ENCODE measurements around the gene LRRC56.

Gene LRRC56

GRCh38 chr11:557328-558132, 20.2 kb downstream of the LRRC56 start:
- in situ Hi-C loops (cut with MboI; ENCODE audit: low sequenced_read_pairs) = no loop called here

DNA sequence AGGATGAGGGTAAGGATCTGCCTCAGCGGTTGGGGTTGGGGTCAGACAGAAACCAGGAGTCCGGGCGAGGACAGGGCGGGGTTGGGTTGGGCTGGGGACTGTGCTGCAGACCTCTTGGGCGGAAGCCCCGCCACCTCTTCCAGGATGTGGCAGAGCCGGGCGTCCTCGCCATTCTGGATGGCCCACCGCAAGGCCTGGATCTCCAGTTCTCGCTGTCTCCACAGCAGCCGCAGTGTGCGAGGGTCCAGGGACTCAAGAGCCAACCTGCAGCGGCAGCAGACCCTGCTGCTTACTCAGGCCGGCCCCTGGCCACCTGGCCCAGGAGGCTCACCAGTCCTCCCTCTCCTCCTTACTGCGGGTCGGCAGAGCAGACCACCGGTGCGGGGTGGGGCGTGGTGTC, 21.2 kb downstream of the LRRC56 start:
- in situ Hi-C loops (cut with MboI; ENCODE audit: low sequenced_read_pairs) = no loop called here

- in situ Hi-C loops (cut with MboI; ENCODE audit: low sequenced_read_pairs) = no loop called here
Measured at GRCh38 chr11:559020-559620, 21.8 kb downstream of the LRRC56 start.

DNA sequence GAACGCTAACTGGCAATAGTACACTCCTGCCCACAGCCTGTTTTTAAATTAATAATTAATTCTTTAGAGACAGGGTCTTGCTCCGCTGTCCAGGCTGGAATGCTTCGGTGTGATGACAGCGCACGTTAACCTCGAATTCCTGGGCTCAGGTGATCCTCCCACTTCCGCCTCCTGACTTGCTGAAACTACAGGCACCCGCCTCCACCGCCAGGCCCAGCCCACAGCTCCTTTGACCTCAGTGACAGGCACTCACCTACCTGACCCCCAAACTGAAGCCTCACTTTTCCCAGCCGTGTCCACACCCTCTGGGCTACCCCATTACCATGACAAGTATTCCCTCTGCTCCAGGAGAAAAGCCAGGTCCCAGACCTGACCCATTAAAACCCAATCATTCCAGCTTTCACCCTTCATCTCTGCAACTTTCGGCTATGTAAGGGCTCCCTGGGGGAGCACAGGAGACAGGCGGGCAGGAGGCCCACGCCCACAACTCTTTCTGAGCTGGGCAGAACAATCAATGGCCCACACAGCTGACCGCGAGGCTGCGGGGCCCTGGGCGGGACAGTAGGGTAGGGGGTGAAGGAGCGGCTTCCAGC, 22.5 kb downstream of the LRRC56 start:
- in situ Hi-C loops (cut with MboI; ENCODE audit: low sequenced_read_pairs) = no loop called here

DNA sequence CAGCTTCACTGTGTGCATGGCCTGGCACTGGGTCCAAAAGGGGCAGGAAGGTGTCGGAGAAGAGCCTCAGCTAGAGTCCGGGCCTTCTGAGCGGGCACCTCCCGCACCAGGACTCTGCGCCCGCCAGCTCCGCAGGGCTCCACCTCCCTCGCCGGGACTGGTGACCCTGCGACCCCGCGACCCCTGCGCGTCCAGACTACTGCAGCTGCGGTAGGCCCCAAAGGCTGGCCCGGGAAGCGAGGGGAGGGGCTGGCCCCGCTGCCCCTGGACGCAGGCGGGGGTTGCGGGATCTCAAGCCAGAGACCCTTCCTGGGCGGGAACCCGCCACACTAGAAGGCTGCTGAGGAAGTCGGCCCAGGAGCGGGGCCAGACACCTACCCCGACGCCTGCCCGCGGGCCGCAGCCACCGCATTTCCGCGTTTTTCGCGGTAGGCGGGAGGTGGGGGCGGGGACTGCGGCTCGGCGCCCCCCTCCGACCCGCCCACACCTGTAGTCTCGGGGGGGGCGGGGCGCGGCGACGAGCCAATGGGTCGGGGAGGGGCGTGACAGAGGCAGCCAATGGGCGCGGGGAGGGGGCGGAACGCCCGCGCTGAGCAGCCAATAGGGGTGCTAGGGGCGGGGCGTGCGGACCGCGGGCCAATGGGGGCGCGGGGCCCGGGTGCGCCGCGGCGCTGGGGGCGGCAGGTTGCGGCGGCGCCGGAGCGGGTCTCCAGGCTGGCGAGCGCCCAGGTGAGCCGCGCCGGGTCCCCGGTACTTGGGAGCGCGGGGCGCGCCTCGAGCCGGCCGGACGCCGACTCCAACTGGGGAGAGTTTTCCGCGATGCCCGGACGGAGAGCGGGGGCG, 23.2 kb downstream of the LRRC56 start, which contains the start of the genes LMNTD2 and RASSF7:
Gene LMNTD2 (minus strand): TSS at position 434 of the 843 bp plus-strand sequence. CDS start 22 bp downstream, at position 412.
Gene RASSF7 (plus strand): TSS at position 666 of the 843 bp plus-strand sequence. CDS start 799 bp downstream, outside the sequence.
- in situ Hi-C loops (cut with MboI; ENCODE audit: low sequenced_read_pairs) = no loop called here

GRCh38 chr11:561148-562003, 24.0 kb downstream of the LRRC56 start:
- in situ Hi-C loops (cut with MboI; ENCODE audit: low sequenced_read_pairs) = no loop called here

GRCh38 chr11:562046-562645, 24.8 kb downstream of the LRRC56 start:
- in situ Hi-C loops (cut with MboI; ENCODE audit: low sequenced_read_pairs) = no loop called here

- in situ Hi-C loops (cut with MboI; ENCODE audit: low sequenced_read_pairs) = no loop called here
Measured at GRCh38 chr11:563066-563811, 25.9 kb downstream of the LRRC56 start.

DNA sequence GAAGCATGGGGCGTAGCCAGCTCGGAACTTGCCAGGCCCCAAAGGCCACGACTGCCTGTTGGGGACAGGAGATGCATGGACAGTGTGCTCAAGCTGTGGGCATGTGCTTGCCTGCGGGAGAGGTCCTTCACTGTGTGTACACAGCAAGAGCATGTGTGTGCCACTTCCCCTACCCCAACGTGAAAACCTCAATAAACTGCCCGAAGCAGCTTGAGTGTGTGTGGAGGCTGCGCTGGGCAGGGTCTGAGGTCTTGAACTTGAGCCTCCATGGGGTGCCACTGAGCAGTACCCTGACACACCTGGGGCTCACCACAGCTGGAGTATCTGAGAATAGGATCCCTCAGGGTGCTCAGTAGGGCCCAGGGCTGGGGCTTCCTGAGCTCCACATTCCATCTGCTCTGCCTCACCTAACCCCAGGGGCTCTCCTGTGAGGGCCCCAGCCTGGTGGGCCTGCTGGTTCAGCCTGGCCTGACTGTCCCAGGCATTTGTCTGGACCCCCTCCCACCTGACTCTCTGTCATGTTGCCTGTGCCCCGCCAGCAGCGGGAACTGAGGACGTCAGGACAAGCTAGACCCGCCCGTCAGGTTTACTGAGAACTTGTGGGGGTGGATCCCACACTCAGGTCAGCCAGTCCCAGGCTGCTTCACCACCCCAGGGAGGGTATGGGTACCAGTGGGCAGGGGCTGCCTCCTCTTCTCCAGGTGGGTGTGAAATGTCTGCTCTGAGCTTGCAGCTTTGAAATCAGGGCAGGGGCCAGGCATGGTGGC, 26.7 kb downstream of the LRRC56 start:
- in situ Hi-C loops (cut with MboI; ENCODE audit: low sequenced_read_pairs) = no loop called here

- in situ Hi-C loops (cut with MboI; ENCODE audit: low sequenced_read_pairs) = no loop called here
Measured at GRCh38 chr11:565921-566509, 28.7 kb downstream of the LRRC56 start.

DNA sequence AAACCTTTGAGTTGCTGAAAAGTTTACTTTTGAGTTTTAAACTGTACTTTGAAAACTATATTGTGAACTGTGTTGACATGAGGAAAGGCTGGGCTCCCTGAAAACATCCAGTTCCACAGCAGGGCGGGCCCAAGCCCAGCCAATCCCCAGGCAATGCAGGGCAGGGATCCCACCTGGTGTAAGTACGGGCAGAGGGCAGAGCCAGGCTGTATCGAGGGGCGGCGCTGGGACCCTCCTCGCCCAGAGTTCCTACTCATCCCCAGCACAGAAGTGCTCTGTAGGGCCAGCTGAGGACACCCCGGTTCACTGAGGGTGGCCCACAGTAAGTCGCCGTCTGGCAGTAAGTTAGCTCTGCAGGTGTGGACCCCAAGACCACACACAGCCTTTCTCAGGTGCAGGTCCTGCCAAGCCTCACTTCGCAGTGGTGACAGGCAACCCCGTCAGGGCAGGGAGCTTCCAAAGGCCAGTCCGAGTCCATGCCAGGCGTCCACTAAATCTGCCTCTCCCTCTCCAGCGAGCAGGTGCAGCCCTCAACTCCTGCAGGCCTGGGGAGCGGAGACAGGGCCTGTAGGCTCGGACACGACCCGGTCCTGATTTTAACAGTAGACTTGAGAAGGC, 29.8 kb downstream of the LRRC56 start:
- in situ Hi-C loops (cut with MboI; ENCODE audit: low sequenced_read_pairs) = no loop called here

DNA sequence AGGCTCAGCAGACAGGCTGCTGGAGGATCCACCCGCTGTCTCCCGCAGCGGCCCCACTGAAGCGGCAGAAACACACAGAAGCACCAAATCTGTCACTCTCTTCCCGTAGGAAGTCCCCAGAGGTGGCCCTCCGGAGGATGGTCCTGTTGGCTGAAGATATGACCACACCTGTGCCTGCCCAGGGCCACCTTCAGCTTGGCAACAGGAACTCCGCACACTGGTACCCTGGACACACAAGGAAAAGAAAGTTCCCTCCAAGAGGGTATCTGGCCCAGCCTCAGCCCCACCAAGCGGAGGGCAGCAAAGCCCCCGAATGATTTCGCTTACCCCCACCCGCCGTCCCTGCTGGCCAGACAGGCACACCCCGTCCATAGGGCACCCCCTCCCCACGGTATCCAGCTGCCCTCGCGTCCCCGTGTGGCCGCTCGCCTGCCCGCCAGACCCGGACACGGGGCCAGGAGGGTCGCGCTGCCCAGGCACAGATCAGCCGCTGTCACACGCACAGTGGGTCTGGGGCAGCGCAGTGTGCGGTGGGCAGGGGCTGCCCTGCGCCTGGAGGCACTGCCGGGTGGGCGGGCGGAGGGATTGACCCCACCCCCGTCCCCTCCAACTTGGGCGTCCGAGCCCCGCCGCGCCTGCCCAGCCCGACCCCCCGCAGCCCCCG, 30.4 kb downstream of the LRRC56 start:
- in situ Hi-C loops (cut with MboI; ENCODE audit: low sequenced_read_pairs) = no loop called here

GRCh38 chr11:568306-569157, 31.2 kb downstream of the LRRC56 start:
- in situ Hi-C loops (cut with MboI; ENCODE audit: low sequenced_read_pairs) = no loop called here

- in situ Hi-C loops (cut with MboI; ENCODE audit: low sequenced_read_pairs) = no loop called here
Measured at GRCh38 chr11:569158-569885, 32.0 kb downstream of the LRRC56 start.

- in situ Hi-C loops (cut with MboI; ENCODE audit: low sequenced_read_pairs) = no loop called here
Measured at GRCh38 chr11:571802-572185, 34.5 kb downstream of the LRRC56 start.

Data from HL-60/S4 treated with retinoic acid at 250 ng/mL for 4 days and 3 days (cell line).